ENCODE results near the gene TPD52L1.

DNA sequence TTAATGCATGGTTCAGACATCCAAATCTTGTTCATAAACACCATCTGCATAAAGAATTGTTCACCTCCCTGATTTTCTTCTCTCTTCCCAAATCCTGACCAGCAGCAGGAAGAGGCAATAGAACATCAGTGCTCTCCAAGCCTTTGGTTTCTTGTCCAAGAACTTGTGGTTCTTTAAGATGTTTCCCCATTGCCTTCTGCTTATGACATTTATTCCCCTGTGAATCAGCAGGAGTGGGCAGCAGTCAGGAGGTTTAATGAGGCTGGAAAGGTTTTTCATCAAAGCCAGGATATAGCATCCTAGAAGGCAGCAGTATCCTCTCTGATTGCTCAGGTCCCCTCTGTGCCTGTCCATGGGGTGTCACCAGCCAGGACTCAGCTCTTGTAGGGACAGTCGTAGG is 142.9 kb downstream of the TPD52L1 start:
- no peak for TF ChIP-seq CTCF (IDR thresholded peaks at IDR 0.05; ENCODE audit: low read depth, low read length)
- no peak for TF ChIP-seq EZH2phosphoT487 (IDR thresholded peaks at IDR 0.05; ENCODE audit: low read depth)

Measured in OCI-LY3 (cell line).